GM18502 (cell line): ENCODE measurements around the gene MED26.

Experiments used
- ATAC-seq: cut with Tn5 transposase; IDR thresholded peaks from one replicate; pipeline ENCODE4 v1.9.1; 2021; ENCODE audit warnings: mild to moderate bottlenecking; ENCODE audit not compliant: unreplicated experiment, poor library complexity

MED26 gene

GRCh38 chr19:16619457-16619856, 8.5 kb downstream of the MED26 start:
- ATAC-seq: no peak

GRCh38 chr19:16618248-16618647, 9.8 kb downstream of the MED26 start:
- no peak for ATAC-seq

- no peak for ATAC-seq
Observed at GRCh38 chr19:16615808-16616207, 12.2 kb downstream of the MED26 start.

GRCh38 chr19:16614941-16615340, 13.1 kb downstream of the MED26 start:
- ATAC-seq: no peak

GRCh38 chr19:16613841-16614240, 14.2 kb downstream of the MED26 start:
- ATAC-seq: no peak

- ATAC-seq: no peak
Observed at GRCh38 chr19:16612636-16613035, 15.4 kb downstream of the MED26 start.

- ATAC-seq: no peak
Observed at GRCh38 chr19:16611121-16611520, 16.9 kb downstream of the MED26 start.

- no peak for ATAC-seq
Observed at GRCh38 chr19:16609511-16610200, 18.3 kb downstream of the MED26 start.

GRCh38 chr19:16608290-16608739, 19.7 kb downstream of the MED26 start:
- no peak for ATAC-seq

GRCh38 chr19:16607819-16608218, 20.2 kb downstream of the MED26 start:
- ATAC-seq: no peak

- ATAC-seq: no peak
Observed at GRCh38 chr19:16605553-16605994, 22.4 kb downstream of the MED26 start.

GRCh38 chr19:16605115-16605514, 22.9 kb downstream of the MED26 start:
- no peak for ATAC-seq

GRCh38 chr19:16604615-16605014, 23.4 kb downstream of the MED26 start:
- no peak for ATAC-seq

- no peak for ATAC-seq
Observed at GRCh38 chr19:16603090-16603489, 24.9 kb downstream of the MED26 start.

GRCh38 chr19:16601378-16602052, 26.5 kb downstream of the MED26 start:
- ATAC-seq: no peak

- ATAC-seq: no peak
Observed at GRCh38 chr19:16600824-16601223, 27.2 kb downstream of the MED26 start.

- ATAC-seq: no peak
Observed at GRCh38 chr19:16599655-16600346, 28.2 kb downstream of the MED26 start.

- ATAC-seq: no peak
Observed at GRCh38 chr19:16598848-16599247, 29.2 kb downstream of the MED26 start.

- no peak for ATAC-seq
Observed at GRCh38 chr19:16596399-16596798, 31.6 kb downstream of the MED26 start.

GRCh38 chr19:16595097-16595496, 32.9 kb downstream of the MED26 start:
- no peak for ATAC-seq

GRCh38 chr19:16594681-16595091, 33.3 kb downstream of the MED26 start:
- ATAC-seq: no peak
